ENCODE data around the gene RAPGEF5.

DNA sequence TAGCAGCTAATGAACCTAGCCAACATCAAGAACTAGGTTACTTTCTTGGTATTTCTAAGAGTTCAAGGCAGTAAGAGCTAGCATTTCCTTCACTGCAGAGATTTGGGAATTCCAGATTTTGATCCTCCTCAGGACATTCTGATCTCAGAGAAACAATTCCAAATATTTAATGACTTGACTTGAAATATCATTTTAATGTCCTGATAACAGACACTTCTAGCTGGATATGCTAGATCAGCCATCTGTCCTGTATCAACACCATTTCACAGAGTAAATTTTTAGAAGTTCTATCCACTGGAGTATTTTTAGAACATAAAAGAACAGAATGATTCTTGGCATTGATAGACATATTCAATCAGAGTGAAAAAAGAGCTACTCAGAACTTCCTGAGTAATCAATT, 151.3 kb downstream of the RAPGEF5 start:
- TF ChIP-seq, protein P1, sequence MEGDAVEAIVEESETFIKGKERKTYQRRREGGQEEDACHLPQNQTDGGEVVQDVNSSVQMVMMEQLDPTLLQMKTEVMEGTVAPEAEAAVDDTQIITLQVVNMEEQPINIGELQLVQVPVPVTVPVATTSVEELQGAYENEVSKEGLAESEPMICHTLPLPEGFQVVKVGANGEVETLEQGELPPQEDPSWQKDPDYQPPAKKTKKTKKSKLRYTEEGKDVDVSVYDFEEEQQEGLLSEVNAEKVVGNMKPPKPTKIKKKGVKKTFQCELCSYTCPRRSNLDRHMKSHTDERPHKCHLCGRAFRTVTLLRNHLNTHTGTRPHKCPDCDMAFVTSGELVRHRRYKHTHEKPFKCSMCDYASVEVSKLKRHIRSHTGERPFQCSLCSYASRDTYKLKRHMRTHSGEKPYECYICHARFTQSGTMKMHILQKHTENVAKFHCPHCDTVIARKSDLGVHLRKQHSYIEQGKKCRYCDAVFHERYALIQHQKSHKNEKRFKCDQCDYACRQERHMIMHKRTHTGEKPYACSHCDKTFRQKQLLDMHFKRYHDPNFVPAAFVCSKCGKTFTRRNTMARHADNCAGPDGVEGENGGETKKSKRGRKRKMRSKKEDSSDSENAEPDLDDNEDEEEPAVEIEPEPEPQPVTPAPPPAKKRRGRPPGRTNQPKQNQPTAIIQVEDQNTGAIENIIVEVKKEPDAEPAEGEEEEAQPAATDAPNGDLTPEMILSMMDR (IDR thresholded peaks at IDR 0.05) = no peak
- no peak for TF ChIP-seq POLR2A (IDR thresholded peaks at IDR 0.05)

All from stomach (tissue), 4 donors.